ENCODE results near the gene IFITM10. TPM values are rescaled to one million over a fixed set of nuclear protein-coding genes. Genes with fewer than 3 reads are reported as not detected.

IFITM10 gene
- total and polyA plus RNA-seq, 2 donors (not counting 1 experiment from before 2014, with no cell fraction given): 0.09 to 1.7 TPM

DNA sequence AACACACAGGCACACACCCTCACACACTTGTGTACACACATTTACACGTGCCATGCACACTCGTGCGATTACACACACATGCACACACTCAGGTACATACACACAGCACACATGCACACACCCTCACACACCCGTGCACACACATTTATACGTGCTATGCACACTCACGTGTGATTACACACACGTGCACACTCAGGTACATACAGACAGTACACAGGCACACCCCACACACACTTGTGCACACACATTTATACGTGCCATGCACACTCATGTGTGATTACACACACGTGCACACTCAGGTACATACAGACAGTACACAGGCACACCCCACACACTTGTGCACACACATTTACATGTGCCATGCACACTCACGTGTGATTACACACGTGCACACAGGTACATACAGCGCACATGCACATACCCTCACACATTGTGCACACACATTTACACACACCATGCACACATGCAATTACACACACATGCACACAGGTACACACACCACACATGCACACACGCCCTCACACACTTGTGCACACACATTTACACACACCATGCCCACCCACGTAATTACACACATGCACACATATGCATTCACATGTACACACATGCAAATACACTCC lies 4.6 kb downstream of the IFITM10 start:
- DNase-seq: no peak
- Histone ChIP-seq H3K9me3 (ENCODE audit: control extremely low read depth in 1 of 3, control insufficient read depth in 2 of 3, insufficient read depth in 1 of 3, low read length in 2 of 3) (peaks cover 0 to 15% (median 0%) of the 10 kb centered on the region in 3 donors), H3K27ac (ENCODE audit: low read length in 2 of 2) (no peak overlapping the region), H2AFZ (ENCODE audit: insufficient read depth, low read depth, low read length, poor library complexity, severe bottlenecking) (no peak overlapping the region), H4K20me1 (ENCODE audit: control insufficient read depth, insufficient read depth, low read length, poor library complexity, severe bottlenecking) (no peaks in the 10 kb centered on the region), H3K4me1 (ENCODE audit: control insufficient read depth in 2 of 2, insufficient read depth in 2 of 2, low read length in 2 of 2) (peaks cover 0 to 6% of the 10 kb centered on the region in 2 donors), H3K36me3 (replicated peaks in 1 of 2; ENCODE audit: control extremely low read depth in 1 of 2, control insufficient read depth in 1 of 2, extremely low read depth in 1 of 2, insufficient read depth in 2 of 2, low read length in 1 of 2) (no peaks in the 10 kb centered on the region), H3K27me3 (replicated peaks in 1 of 4; ENCODE audit: control extremely low read depth in 1 of 4, control insufficient read depth in 3 of 4, insufficient read depth in 4 of 4, low read length in 3 of 4) (peaks cover 0 to 14% (median 2%) of the 10 kb centered on the region in 4 experiments), H3K9ac (ENCODE audit: low read length) (no peak overlapping the region), H3K79me2 (ENCODE audit: control insufficient read depth, insufficient read depth, low read length) (no peaks in the 10 kb centered on the region), H3K4me2 (replicated peaks; ENCODE audit: low read depth, low read length, poor library complexity, severe bottlenecking) (no peak overlapping the region), H3K4me3 (ENCODE audit: control extremely low read depth in 1 of 5, extremely low read depth in 1 of 5, insufficient read depth in 1 of 5, low read depth in 2 of 5, low read length in 4 of 5) (no peak overlapping the region)
- peaks cover 7% of the 10 kb centered on the region for H3K4me1 Mint-ChIP-seq
- ChIA-PET CTCF (no interaction called here), POLR2A (no interaction called here)
- TF ChIP-seq EZH2 (IDR thresholded peaks at IDR 0.05; ENCODE audit: borderline replicate concordance, insufficient read depth, low read depth, low read length, poor library complexity, severe bottlenecking): no peak
- TF ChIP-seq, protein P1, sequence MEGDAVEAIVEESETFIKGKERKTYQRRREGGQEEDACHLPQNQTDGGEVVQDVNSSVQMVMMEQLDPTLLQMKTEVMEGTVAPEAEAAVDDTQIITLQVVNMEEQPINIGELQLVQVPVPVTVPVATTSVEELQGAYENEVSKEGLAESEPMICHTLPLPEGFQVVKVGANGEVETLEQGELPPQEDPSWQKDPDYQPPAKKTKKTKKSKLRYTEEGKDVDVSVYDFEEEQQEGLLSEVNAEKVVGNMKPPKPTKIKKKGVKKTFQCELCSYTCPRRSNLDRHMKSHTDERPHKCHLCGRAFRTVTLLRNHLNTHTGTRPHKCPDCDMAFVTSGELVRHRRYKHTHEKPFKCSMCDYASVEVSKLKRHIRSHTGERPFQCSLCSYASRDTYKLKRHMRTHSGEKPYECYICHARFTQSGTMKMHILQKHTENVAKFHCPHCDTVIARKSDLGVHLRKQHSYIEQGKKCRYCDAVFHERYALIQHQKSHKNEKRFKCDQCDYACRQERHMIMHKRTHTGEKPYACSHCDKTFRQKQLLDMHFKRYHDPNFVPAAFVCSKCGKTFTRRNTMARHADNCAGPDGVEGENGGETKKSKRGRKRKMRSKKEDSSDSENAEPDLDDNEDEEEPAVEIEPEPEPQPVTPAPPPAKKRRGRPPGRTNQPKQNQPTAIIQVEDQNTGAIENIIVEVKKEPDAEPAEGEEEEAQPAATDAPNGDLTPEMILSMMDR (IDR thresholded peaks at IDR 0.05): no peak
- peaks cover 12% of the 10 kb centered on the region for H3K27me3 Mint-ChIP-seq
- H3K4me3 Mint-ChIP-seq: no peak overlapping the region
- intact Hi-C loops (cut with micrococcal nuclease): no loop called here
- 98% methylated on average over 14 of the region's 14 CpGs for WGBS (ENCODE audit: insufficient coverage)
- H3K27ac Mint-ChIP-seq: peak overlapping the region; percentile 7
- H3K9me3 Mint-ChIP-seq (ENCODE audit: insufficient read depth): peaks cover 8% of the 10 kb centered on the region
- ATAC-seq (ENCODE audit: low read depth): no peak

DNA sequence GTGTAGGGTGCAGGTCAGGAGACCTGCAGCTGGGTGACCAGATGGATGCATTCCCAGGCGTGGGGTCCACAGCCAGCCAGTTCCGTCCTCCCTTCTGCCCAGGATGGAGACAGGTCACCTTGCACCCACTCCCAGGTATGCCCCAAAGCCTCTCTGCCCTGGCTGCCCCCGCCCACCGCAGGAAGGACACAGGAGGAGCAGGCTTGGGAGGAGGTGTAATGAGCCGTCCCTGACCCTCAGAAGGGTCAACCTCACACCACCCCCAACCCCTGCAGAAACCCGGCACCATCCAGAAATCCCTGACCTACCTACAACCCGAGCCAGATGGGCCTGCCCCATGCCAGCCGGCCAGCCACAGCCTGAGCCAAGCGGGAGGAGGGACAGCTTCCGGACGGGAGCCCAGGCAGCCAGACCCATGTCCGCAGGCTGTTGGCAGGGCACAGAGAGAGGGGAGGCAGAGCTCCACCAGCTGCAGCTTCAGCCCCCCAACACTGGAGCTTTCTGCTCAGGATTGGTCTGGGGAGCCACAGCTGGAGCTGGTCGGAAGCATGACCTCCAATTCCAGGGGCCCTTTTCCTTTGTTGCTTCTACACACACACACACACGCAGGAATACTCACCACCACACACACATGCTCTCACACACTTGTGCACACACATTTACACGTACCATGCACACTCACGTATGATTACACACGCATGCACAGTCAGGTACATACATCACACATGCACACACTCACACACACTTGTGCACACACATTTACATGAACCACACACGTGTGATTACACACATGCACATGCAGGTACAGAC lies 5.3 kb downstream of the IFITM10 start:
- WGBS (ENCODE audit: insufficient coverage): 97% methylated on average over 13 of the region's 18 CpGs
- peaks cover 0 to 15% (median 0%) of the 10 kb centered on the region in 3 donors for H3K9me3 ChIP-seq (ENCODE audit: control extremely low read depth in 1 of 3, control insufficient read depth in 2 of 3, insufficient read depth in 1 of 3, low read length in 2 of 3)
- Mint-ChIP-seq H3K4me3 (no peak overlapping the region), H3K9me3 (ENCODE audit: insufficient read depth) (peaks cover 8% of the 10 kb centered on the region), H3K27me3 (peaks cover 6% of the 10 kb centered on the region), H3K27ac (no peak overlapping the region), H3K4me1 (peaks cover 3% of the 10 kb centered on the region)
- H3K27ac ChIP-seq (ENCODE audit: low read length in 2 of 2): no peak overlapping the region
- ChIA-PET POLR2A (no interaction called here), CTCF (no interaction called here)
- intact Hi-C loops (cut with micrococcal nuclease): no loop called here
- no peak overlapping the region for H3K4me3 ChIP-seq (ENCODE audit: control extremely low read depth in 1 of 5, extremely low read depth in 1 of 5, insufficient read depth in 1 of 5, low read depth in 2 of 5, low read length in 4 of 5)
- no peaks in the 10 kb centered on the region for H3K36me3 ChIP-seq (replicated peaks in 1 of 2; ENCODE audit: control extremely low read depth in 1 of 2, control insufficient read depth in 1 of 2, extremely low read depth in 1 of 2, insufficient read depth in 2 of 2, low read length in 1 of 2)
- TF ChIP-seq, protein P1 (IDR thresholded peaks at IDR 0.05): no peak
- no peak for TF ChIP-seq EZH2 (IDR thresholded peaks at IDR 0.05; ENCODE audit: borderline replicate concordance, insufficient read depth, low read depth, low read length, poor library complexity, severe bottlenecking)
- no peak overlapping the region for H3K9ac ChIP-seq (ENCODE audit: low read length)
- no peak overlapping the region for H2AFZ ChIP-seq (ENCODE audit: insufficient read depth, low read depth, low read length, poor library complexity, severe bottlenecking)
- ATAC-seq (ENCODE audit: low read depth): no peak
- no peak for DNase-seq
- H3K4me2 ChIP-seq (replicated peaks; ENCODE audit: low read depth, low read length, poor library complexity, severe bottlenecking): no peak overlapping the region
- peaks cover 0 to 6% of the 10 kb centered on the region in 2 donors for H3K4me1 ChIP-seq (ENCODE audit: control insufficient read depth in 2 of 2, insufficient read depth in 2 of 2, low read length in 2 of 2)
- no peaks in the 10 kb centered on the region for H4K20me1 ChIP-seq (ENCODE audit: control insufficient read depth, insufficient read depth, low read length, poor library complexity, severe bottlenecking)
- H3K27me3 ChIP-seq (replicated peaks in 1 of 4; ENCODE audit: control extremely low read depth in 1 of 4, control insufficient read depth in 3 of 4, insufficient read depth in 4 of 4, low read length in 3 of 4): peaks cover 0 to 7% (median 2%) of the 10 kb centered on the region in 4 experiments
- no peaks in the 10 kb centered on the region for H3K79me2 ChIP-seq (ENCODE audit: control insufficient read depth, insufficient read depth, low read length)

Data from B cell (primary cell).